Measurements from ENCODE around the gene HTRA3.

The HTRA3 gene

DNA sequence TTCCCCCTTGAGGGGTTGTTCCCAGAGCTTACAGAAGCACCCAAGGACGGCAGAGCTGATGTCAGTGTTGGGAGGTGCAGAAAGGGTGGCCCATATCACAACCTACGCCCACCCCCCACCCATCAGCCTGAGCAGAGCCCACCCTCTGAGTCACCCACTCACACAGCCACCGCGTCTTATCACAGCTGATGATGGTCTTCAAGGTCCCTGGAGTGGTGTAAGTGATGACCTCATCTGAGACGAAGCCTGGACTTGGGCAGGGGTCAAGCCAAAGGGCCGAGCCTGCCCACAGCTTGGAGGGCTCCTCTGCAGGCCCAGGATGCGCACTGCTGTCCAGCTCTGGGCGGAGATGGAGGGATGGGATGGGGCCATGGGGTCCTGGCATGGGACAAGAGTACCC lies 3.0 kb upstream of the HTRA3 start:
- DNase-seq (ENCODE audit: low read depth in 2 of 2) = no peak

- DNase-seq (ENCODE audit: low read depth in 2 of 2) = no peak
Observed at GRCh38 chr4:8267077-8267476, 2.5 kb upstream of the HTRA3 start.

GRCh38 chr4:8268211-8268610 lies 1.3 kb upstream of the HTRA3 start:
- DNase-seq (ENCODE audit: low read depth in 2 of 2) = no peak

DNA sequence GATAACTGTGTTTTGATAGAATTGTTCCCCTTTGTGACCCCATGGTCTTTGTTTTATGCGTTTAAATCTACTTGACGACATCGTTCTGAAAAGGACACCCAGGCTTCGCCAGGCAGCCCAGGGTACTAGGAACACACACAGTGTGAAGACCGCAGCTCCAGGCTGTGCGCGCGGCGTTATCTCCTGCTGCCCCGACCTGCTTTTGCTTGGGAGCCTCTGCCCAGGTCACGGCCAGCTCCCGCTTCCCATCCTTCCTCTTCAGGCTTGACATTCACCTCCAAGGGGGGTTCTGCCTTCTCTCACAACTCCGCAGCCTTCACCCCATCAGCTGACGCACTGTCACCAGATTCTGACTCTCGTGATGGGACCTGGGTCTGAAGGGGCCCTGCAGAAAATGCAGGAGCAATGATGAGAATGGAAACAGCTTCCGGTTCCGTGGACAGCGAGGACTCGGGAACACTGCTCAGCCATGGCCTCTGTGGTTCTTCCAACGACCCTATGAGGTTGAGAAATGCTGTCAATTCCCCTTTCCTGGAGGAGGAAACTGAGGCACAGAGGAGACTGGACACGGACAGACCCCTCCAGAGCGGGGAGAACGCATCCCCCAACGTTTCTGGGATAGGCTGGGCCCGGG lies 536 bp upstream of the HTRA3 start:
- DNase-seq (ENCODE audit: low read depth in 2 of 2) = no peak

- DNase-seq (ENCODE audit: low read depth in 2 of 2) = no peak
Observed at GRCh38 chr4:8270418-8270771, 841 bp downstream of the HTRA3 start.

DNA sequence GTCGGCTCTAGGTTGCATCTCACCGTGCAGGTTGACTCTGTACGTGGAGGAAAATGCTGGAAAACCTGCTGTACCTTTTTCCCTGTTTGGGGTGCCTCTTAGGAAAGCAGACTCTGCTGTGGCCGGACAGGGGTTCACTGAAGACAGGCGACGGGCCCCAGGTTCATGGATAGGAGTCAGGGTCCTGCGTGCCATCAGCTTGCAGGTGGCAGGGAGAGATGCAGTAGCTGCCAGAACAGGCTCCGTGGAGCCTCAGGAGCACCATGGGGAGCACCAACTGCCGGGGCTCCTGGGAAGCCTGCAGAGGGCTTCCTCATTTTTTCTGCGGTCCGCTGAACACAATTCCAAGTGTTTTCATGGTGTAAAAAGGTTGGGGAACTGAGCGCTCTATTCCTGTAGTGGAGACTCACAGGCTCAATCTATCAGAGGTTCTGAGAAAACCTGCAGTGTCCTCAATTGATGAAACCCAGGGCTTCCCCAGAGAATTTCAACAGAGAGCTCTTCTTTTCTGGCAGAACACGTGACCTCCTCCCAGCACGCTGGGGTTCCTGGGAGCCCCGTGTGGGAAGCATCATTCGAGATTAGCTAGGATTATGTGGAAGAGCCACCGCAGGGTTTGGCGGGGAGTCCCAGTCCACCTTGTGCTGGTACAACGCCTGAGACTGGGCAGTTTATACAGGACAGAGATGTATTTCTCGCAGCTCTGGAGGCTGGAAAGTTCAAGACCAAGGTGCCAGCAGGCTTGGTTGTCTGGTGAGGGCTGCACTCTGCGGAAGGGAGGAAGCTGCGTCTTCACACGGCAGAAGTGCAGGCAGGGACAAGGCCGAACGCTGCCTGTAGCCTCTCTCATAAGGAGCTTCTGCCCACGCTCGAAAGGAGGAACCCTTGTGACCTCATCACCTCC lies 1.6 kb downstream of the HTRA3 start:
- DNase-seq (ENCODE audit: low read depth in 2 of 2) = no peak

DNA sequence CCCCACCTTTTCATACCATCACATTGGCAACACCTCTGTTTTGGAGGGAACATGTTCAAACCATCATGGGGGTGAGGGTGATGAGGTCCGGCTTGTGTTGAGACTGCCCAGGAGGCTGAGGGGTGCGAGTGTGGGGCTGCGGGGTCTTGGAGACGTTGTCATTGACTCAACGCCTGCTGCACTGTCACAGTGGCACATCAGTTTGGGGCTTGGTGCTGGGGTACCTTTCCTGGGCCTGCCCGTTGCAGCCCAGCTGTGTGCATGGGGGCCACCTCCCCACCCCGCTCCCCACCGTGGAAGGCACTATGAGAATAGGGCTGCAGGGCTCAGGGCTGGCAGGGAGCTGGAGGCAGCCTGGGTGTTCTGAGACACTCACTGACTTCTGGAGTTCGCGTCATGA lies 2.3 kb downstream of the HTRA3 start:
- no peak for DNase-seq (ENCODE audit: low read depth in 2 of 2)

GRCh38 chr4:8272472-8273428 lies 3.2 kb downstream of the HTRA3 start:
- no peak for DNase-seq (ENCODE audit: low read depth in 2 of 2)

- DNase-seq (ENCODE audit: low read depth in 2 of 2) = no peak
Observed at GRCh38 chr4:8273450-8273849, 3.9 kb downstream of the HTRA3 start.

GRCh38 chr4:8274066-8274652 lies 4.6 kb downstream of the HTRA3 start:
- no peak for DNase-seq (ENCODE audit: low read depth in 2 of 2)

DNA sequence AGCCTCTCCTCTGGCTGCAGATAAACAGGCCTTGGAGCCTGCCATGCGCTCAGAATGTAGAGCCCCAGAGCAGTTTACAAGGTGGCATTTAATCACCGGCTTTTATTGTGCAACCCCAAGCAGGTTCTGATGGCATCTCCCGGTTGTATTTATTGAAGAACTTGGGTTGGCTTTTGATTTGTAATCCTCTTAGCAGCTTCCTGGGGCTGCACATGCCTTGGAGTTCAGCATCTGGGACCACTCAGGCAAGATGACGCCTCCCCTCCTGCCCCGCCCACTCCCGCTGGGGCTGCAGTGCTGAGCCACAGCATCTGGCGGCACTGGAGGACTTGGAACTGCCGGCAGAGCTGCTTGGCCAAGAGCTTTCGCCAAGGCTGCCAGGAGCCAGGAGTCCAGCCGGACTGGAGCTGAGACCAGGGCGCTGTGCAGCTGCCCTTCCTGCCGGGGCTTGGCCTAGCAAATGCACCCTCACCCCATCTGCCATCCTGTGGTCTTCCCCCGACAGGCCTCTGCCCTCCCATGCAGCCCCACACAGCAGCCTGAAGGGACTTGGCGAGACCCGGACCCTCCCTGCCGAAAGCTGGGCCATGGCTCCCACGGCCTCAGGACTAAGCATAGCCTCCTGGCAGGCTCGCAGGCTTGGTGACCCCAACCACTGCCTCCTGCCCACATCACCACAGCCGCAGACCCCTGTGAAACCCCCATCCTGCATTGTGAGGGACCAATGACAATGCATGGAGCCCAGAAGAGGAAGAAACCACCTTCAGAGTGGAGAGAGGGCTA lies 5.4 kb downstream of the HTRA3 start:
- no peak for DNase-seq (ENCODE audit: low read depth in 2 of 2)

DNA sequence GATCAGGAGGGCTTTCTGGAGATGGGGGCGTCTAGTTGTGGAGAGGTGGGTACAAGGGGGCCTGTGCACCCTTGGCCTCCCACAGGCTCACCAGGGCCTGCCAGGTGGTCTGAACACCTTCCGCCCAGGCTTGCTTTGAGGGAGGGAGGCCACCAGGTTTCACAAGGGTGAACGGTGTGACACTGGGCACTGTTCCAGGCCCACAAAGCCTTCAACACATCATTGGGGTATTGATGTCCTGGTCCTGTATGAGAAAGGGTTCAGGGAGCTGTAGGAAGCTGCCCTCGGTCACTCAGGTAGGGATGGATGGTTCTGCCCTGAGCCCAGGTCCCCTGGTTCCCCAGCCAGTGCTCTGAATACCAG lies 6.0 kb downstream of the HTRA3 start:
- no peak for DNase-seq (ENCODE audit: low read depth in 2 of 2)

DNA sequence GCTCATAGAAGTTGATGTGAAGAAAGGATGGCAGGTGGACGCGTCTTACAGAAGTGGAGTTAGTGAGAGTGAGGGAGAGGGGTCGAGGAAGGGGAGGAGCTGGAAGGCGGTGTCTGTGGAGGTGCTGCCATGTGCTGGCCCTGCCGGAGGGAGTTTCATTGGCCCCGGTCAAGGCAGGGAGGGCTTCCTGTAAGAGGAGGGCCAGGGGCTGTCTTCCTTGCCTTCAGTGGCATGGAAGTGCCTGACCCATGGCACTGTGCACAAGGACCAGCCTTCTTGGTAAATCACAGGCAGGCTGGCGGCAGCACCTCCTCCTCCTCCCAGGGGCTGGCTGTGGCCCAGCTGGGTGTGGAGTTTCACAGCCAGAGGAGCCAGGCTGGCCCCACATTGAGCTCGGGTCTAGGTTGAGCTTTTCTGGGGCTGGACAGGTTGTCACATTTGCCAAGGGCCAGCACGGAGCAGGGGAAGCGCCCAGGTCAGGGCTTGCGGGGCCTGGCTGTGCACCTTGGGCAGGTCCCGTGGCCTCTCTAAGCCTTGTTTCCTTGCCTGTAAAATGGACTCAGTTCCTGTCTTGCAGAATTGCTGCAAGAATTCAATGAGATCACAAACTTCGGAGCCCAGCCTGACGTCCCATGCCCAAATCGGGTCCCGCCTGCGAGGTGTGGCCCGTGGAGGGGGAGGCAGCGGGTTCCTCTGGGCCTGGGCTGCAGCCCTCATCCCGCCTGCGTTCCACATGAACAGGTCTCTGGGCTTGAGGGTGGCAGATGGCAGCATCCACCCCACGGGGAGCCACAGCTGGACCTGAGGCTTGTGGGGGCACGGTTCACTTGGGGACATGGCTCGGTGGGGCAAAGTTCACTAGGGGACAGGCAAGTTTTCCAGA lies 7.0 kb downstream of the HTRA3 start:
- no peak for DNase-seq (ENCODE audit: low read depth in 2 of 2)

DNA sequence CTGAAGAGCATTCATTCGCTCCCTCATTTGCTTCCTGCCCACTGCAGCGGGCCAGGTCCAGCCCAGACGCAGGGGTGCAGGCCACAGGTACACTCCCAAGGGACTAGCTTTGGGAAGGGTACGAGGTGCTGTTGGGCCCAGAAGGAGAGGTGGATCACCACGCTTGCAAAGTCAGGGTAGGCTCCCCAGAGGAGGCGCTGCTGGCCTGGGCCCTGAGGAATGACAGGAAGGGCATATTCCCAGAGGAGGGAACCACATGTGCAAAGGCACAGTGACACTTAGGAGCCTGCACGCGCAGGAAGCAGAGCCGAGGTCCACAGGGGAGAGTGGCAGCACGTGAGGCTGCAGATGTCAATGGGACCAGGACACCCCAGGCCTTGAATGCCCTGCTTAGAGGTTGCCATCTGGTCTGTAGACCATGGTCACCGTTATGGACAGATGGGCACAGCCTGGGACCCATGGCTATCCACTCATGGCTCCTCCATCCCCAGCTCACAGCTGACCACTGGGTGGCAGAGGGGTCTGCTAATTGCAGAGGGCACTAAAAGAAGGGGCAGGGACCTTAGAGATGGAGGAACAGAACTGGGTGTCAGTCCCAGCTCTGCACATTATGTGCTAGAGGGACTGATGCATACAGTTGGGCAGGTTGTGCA lies 7.9 kb downstream of the HTRA3 start:
- no peak for DNase-seq (ENCODE audit: low read depth in 2 of 2)

DNA sequence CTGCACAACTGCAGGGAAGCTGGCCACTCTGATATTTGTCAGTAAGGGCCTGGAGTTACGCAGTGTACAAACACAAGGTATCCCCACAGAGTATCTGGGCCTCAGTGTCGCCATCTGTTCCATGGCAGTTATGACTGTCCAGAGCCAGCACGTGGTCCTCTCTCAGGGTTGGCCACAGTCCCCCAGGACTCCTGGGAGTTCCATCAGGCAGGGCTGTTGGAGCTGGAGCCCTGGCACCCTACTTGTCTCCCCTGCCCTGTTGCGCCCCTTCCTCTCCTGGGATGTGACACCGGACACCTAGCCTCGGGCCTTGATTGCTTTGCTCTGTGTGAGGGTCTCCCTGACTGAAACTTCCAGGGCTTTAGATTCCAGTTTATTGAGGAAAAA lies 8.4 kb downstream of the HTRA3 start:
- no peak for DNase-seq (ENCODE audit: low read depth in 2 of 2)

DNA sequence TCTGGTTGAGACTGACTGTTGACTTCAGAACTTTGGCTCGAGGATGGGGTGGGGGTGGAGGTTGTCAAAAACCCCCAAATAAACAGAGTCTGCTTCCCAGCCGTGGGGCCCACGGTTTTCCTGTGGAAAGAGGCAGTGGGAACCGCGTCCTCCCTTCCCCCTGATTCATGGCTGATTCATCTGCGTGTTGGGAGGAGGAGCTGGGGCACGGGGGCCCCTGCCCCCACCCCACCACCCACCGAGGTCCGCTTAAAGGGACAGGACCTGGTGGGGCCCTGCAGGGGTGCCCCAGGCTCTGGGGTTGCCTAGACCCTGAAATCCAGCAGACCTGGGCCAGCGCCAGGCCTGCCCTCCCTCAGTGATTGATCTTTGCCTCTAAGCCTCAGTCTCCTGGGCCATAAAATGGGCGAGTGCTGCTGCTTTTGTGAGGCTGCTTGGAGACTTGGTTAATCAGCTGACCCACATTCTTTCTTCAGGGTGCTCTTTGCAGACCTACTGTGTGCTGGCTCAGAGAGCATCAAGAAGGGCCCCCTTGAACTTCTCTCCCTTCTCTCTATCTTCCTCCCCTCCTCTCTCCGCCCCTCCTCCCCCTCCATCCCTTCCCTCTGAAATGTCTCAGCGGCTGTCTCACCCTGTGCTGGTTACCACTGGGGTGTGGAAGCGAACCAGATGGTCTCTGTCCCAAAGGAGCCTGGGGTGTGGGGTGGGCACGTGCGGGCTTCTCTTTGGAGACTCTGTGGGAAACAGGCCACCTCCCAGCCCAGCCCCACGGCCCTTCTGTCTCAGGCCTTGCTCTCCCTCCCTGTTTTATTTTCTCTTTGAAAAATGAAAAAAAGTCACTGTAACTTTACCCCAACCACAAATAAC lies 9.1 kb downstream of the HTRA3 start:
- DNase-seq (ENCODE audit: low read depth in 2 of 2) = no peak

- no peak for DNase-seq (ENCODE audit: low read depth in 2 of 2)
Observed at GRCh38 chr4:8279321-8280157, 10.0 kb downstream of the HTRA3 start.

Data from stimulated activated CD8-positive, alpha-beta memory T cell treated with anti-CD3 and anti-CD28 coated beads, Interleukin-2, amount 100 ng/mL, for 1 hour (primary cell).